CD4-positive, alpha-beta memory T cell (primary cell): ENCODE results near the gene THAP7. TPM values are rescaled to one million over a fixed set of nuclear protein-coding genes. Genes with fewer than 3 reads are reported as not detected.

Experiments used
- CTCF ChIA-PET: fragments of 350-600 bp; sonication (Branson Sonifier 250); formaldehyde crosslinking; loops from one replicate; lab custom pipeline; 2021; ENCODE audit warnings: inconsistent platforms; ENCODE audit not compliant: partially characterized antibody; lab: Charles Lee
- POLR2A ChIA-PET: fragments of 350-600 bp; sonication (Branson Sonifier 250); formaldehyde crosslinking; loops from one replicate; lab custom pipeline; 2021; ENCODE audit not compliant: partially characterized antibody; lab: Charles Lee
- DNase-seq, 5 donors: peaks; one replicate each; pipeline versions ENCODE4 v3.0.0 to v3.0.0-alpha.2; 2020 to 2022; ENCODE audit warnings: mixed read lengths in 1 of 5
- H3K27ac ChIP-seq: one replicate; pipeline ENCODE4 v1.7.0; 2013; ENCODE audit warnings: low read depth, low read length
- H3K27me3 ChIP-seq: 2 replicates; pipeline ENCODE4 v1.7.0; 2013; ENCODE audit warnings: mild to moderate bottlenecking, low read length, moderate library complexity; ENCODE audit not compliant: insufficient read depth
- H3K36me3 ChIP-seq: 2 replicates; pipeline ENCODE4 v1.7.0; 2013; ENCODE audit warnings: mild to moderate bottlenecking, low read length, moderate library complexity; ENCODE audit not compliant: insufficient read depth
- H3K4me1 ChIP-seq: 2 replicates; pipeline ENCODE4 v1.7.0; 2013; ENCODE audit warnings: mild to moderate bottlenecking, low read length, moderate library complexity; ENCODE audit not compliant: insufficient read depth
- H3K4me3 ChIP-seq, 2 donors: one replicate each; pipeline ENCODE4 v1.7.0; 2013; ENCODE audit warnings: low read length in 2 of 2, mild to moderate bottlenecking in 1 of 2
- H3K9me3 ChIP-seq, 2 donors: one replicate each; pipeline ENCODE4 v1.7.0; 2013; ENCODE audit warnings: low read length in 2 of 2, control low read depth in 1 of 2; ENCODE audit not compliant: control insufficient read depth in 1 of 2
- H3K27ac Mint-ChIP-seq, 7 donors: one replicate each; pipeline ENCODE4 v1.8.0; 2020 to 2021; ENCODE audit warnings: mixed read lengths in 7 of 7, mild to moderate bottlenecking in 6 of 7, inconsistent platforms in 3 of 7, moderate library complexity in 3 of 7
- H3K27me3 Mint-ChIP-seq, 2 donors: one replicate each; pipeline ENCODE4 v1.8.0; 2020 to 2021; ENCODE audit warnings: mixed read lengths in 2 of 2
- H3K36me3 Mint-ChIP-seq, 2 donors: one replicate each; pipeline ENCODE4 v1.8.0; 2020 to 2021; ENCODE audit warnings: mixed read lengths in 2 of 2, inconsistent platforms in 1 of 2, mild to moderate bottlenecking in 1 of 2
- H3K4me1 Mint-ChIP-seq, 4 donors: one replicate each; pipeline ENCODE4 v1.8.0; 2020 to 2021; ENCODE audit warnings: mixed read lengths in 4 of 4, mild to moderate bottlenecking in 1 of 4
- H3K4me3 Mint-ChIP-seq, 8 donors: one replicate each; pipeline ENCODE4 v1.8.0; 2020 to 2021; ENCODE audit warnings: mixed read lengths in 8 of 8, mild to moderate bottlenecking in 7 of 8, moderate library complexity in 6 of 8, inconsistent platforms in 3 of 8
- H3K9me3 Mint-ChIP-seq, 8 donors: one replicate each; pipeline ENCODE4 v1.8.0; 2020 to 2021; ENCODE audit warnings: mixed read lengths in 8 of 8, mild to moderate bottlenecking in 5 of 8, inconsistent platforms in 3 of 8, moderate library complexity in 1 of 8
- intact Hi-C: fragments of 100-400 bp; cut with micrococcal nuclease; formaldehyde crosslinking; loops from one replicate; pipeline ENCODE4 v1.15.1; 2023
- polyA plus RNA-seq, 2 donors: library from polyadenylated mRNA; unstranded; fragments of 300-500 nt; fragmentation: Illumina TruSeq; gene quantifications; one replicate each; pipeline ENCODE4 v1.2.3, GENCODE V29; 2021
- total RNA-seq, 2 experiments: library from RNA; stranded (reverse); gene quantifications; one replicate each; pipeline ENCODE4 v1.2.3, GENCODE V29; 2021

Gene THAP7
- total and polyA plus RNA-seq, 4 experiments from 2014 or later: 45.9 to 65.0 (median 53.6) TPM

DNA sequence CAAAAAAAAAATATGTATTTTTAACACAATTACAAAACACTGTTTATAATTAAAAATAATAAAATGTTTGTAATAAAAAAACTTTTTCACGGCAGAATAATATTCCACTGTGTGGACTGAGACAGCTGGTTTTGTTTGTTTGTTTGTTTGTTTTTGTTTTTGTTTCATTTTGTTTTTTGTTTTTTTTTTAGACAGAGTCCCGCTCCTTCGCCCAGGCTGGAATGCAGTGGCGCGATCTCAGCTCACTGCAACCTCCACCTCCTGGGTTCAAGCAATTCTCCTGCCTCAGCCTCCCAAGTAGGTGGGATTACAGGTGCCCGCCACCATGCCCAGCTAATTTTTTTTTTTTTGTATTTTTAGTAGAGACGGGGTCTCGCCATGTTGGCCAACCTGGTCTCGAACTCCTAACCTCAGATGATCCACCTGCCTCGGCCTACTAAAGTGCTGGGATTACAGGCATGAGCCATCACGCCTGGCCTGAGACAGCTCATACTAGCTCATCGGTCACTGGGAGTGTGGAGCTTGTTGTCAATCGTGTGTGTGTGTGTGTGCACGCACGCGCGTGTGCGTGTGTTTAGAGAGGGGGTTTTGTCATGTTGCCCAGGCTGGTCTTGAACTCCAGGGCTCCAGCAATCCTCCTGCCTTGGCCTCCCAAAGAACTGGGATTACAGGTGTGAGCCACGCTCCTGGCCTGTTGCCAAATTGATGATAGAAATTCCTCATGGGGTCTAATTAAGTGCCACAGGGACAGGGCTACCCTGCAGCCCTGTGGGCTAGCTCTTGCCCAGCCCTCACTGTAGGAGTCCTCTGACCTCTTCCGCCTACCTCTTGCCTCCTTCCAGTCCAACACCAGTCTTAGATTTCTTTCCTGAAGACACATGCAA is 42.1 kb downstream of the THAP7 start:
- H3K9me3 ChIP-seq: no peaks in the 10 kb centered on the region
- no peaks in the 10 kb centered on the region for H3K36me3 ChIP-seq
- H3K4me3 Mint-ChIP-seq: no peak overlapping the region
- CTCF ChIA-PET: interaction anchor here (0.8 to 2.2 kb wide), 7 partner anchors 12 to 156 kb away, joined by 3 to 6 read pairs (median 4); partner anchors contain the start of gene LZTR1
- H3K4me1 ChIP-seq: peaks cover 22% of the 10 kb centered on the region
- peaks cover 7% of the 10 kb centered on the region for H3K27me3 ChIP-seq
- no peaks in the 10 kb centered on the region for H3K9me3 Mint-ChIP-seq
- H3K4me1 Mint-ChIP-seq: peaks cover 9 to 29% (median 18%) of the 10 kb centered on the region in 4 donors
- intact Hi-C loops: no loop called here
- DNase-seq: no peak
- H3K27me3 Mint-ChIP-seq: peaks cover 16 to 20% of the 10 kb centered on the region in 2 donors
- no peak overlapping the region for H3K4me3 ChIP-seq
- no peak overlapping the region for H3K27ac Mint-ChIP-seq
- H3K27ac ChIP-seq: no peak overlapping the region
- no peaks in the 10 kb centered on the region for H3K36me3 Mint-ChIP-seq
- POLR2A ChIA-PET: interaction anchor here (0.6 kb wide), 1 partner anchor 43 kb away, joined by 3 read pairs; no protein-coding TSS in a partner anchor

DNA sequence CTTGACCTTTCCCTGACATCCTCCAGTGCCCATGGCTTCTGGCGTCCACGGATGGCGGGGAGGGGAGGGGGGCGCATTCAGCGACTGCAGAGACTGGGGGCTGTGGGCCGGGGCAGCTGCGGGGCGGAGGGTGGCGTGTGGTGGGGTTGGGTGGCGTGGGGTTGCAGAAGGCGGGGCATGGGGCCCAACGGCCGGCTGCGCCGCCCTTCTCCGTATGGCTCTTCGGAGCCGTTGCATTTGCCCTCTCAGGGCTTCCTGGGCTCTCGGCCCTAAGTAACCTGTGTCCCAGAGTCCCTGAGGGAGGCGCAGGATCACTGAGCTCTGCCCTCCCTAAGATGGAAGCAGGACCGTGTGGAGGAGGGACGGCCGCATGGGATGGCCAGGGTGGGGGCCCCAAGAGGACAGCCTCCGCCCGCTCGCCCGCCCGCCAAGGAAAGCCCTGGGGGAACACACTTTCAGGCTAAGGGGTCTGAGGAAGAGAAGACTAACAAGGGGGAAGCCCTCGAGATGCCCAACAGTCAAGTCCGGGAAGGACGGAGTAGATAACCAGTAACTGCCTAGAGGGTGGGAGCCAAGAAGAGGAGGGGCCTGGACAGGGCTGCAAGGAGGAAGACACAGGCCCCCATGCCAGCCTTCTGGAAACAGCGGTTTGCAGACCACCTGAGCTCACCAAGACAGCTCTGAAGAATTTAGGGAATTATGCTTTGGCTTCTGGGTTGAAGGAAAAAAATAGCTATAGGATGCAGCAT is 44.1 kb downstream of the THAP7 start:
- H3K4me3 Mint-ChIP-seq: peak overlapping the region in 7 of 8 donors; percentile 9 to 71 (median 50)
- H3K27me3 ChIP-seq: peaks cover 7% of the 10 kb centered on the region

DNA sequence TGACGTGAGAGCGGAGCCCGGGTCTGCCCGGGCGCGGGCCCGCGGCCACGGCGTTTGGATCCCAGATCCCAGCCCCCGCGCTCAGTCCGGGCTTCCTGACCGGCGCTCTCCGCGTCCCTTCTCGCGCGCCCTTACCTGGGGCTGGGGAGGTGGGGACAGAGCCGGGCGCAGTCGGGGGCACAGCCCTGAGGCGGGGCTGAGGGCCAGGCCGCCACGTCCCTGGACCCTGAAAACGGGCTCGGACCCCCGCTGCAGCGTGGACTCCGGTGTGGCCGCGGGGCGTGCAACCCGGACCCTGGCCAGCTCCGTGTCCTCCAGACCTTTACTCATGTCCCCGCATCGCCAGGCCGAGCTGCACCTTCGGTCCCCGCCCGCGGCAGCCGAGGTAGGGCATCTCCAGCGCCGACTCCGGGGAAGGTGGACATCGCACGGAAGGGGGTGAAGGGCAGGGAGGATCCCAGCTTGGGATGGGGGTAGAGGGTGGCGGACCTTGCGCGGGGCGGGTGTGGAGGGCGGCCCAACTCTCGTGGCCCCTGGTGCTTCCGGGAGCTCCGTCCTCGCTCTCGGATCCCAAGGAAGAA is 44.7 kb downstream of the THAP7 start:
- H3K36me3 Mint-ChIP-seq: peaks cover 19 to 22% of the 10 kb centered on the region in 2 donors
- no peaks in the 10 kb centered on the region for H3K9me3 Mint-ChIP-seq
- H3K4me1 Mint-ChIP-seq: peaks cover 1 to 20% (median 9%) of the 10 kb centered on the region in 4 donors
- no peak for DNase-seq
- Histone ChIP-seq H3K9me3 (no peaks in the 10 kb centered on the region), H3K27ac (no peak overlapping the region), H3K4me3 (peak overlapping the region in 1 of 2 donors; percentile 18), H3K4me1 (peaks cover 13% of the 10 kb centered on the region), H3K27me3 (peaks cover 7% of the 10 kb centered on the region), H3K36me3 (peaks cover 20% of the 10 kb centered on the region)
- ChIA-PET CTCF (interaction anchor here (1.4 to 1.9 kb wide), 2 partner anchors 10 to 25 kb away, joined by 3 to 4 read pairs; partner anchors contain the start of genes AIFM3 and LZTR1), POLR2A (interaction anchor here (1.0 kb wide), 1 partner anchor 44 kb away, joined by 3 read pairs; no protein-coding TSS in a partner anchor)
- peak overlapping the region in 1 of 7 donors; percentile 24 for H3K27ac Mint-ChIP-seq
- peak overlapping the region in 7 of 8 donors; percentile 6 to 71 (median 50) for H3K4me3 Mint-ChIP-seq
- intact Hi-C loops: no loop called here
- H3K27me3 Mint-ChIP-seq: peaks cover 15 to 20% of the 10 kb centered on the region in 2 donors

More for the DNA sequence above, 44.1 kb downstream of the THAP7 start:
- Mint-ChIP-seq H3K36me3 (peaks cover 13 to 16% of the 10 kb centered on the region in 2 donors), H3K27me3 (peaks cover 15 to 20% of the 10 kb centered on the region in 2 donors), H3K4me1 (peaks cover 1 to 16% (median 8%) of the 10 kb centered on the region in 4 donors), H3K27ac (peak overlapping the region in 1 of 7 donors; percentile 24), H3K9me3 (no peaks in the 10 kb centered on the region)
- intact Hi-C loops: no loop called here
- no peak overlapping the region for H3K27ac ChIP-seq
- H3K4me3 ChIP-seq: no peak overlapping the region
- ChIA-PET POLR2A (interaction anchor here (1.3 kb wide), 1 partner anchor 16 kb away, joined by 4 read pairs; no protein-coding TSS in a partner anchor), CTCF (interaction anchor here (1.1 to 1.9 kb wide), 4 partner anchors 9 to 24 kb away, joined by 3 to 4 read pairs (median 3); partner anchors contain the start of genes AIFM3 and LZTR1)
- H3K9me3 ChIP-seq: no peaks in the 10 kb centered on the region
- H3K36me3 ChIP-seq: peaks cover 14% of the 10 kb centered on the region
- H3K4me1 ChIP-seq: peaks cover 13% of the 10 kb centered on the region
- no peak for DNase-seq

DNA sequence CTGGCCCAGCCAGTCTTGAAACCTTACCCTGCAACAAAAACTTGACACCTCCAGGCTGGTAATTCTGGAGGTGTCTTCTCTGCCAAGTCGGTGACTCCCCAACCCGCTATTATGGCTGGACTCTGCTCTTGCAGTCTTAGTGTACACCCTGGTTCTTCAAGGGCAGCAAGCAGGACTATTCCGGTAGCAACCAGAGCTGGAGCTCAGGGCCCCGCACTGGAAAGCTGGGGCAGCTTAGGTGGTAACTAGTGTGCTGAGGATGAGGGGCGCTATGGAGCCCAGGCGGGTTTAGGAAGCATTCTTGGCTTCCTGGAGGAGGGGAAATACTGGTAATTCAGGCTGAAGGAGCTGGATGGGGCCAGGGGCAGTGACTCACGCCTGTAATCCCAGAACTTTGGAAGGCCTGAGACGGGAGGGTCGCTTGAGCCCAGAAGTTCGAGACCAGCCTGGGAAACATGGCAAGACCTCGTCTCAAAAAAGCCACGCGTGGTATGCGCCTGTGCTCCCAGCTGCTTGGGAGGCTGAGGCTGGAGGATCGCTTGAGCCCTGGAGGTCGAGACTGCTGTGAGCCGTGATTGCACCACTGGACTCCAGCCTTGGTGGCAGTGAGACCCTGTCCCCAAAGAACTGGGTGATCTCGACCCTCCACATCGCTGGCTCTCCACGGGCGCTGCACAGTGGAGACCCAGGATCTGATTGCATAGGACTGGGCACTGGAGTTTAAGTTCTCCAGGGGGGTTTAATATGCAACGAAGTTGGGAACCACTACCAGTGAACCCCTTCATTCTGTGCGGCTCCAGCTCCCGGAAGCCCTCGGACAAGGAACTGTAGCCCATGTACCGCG is 45.4 kb downstream of the THAP7 start:
- Histone ChIP-seq H3K4me1 (peaks cover 13% of the 10 kb centered on the region), H3K4me3 (peak overlapping the region in 1 of 2 donors; percentile 18), H3K9me3 (no peaks in the 10 kb centered on the region), H3K36me3 (peaks cover 28% of the 10 kb centered on the region), H3K27me3 (peaks cover 7% of the 10 kb centered on the region), H3K27ac (no peak overlapping the region)
- Mint-ChIP-seq H3K27me3 (peaks cover 12 to 17% of the 10 kb centered on the region in 2 donors), H3K27ac (no peak overlapping the region), H3K9me3 (no peaks in the 10 kb centered on the region), H3K4me1 (peaks cover 0 to 15% (median 6%) of the 10 kb centered on the region in 4 donors), H3K4me3 (peak overlapping the region in 6 of 8 donors; percentile 31 to 69 (median 48)), H3K36me3 (peaks cover 22 to 30% of the 10 kb centered on the region in 2 donors)
- ChIA-PET POLR2A (interaction anchor here (1.0 kb wide), 1 partner anchor 44 kb away, joined by 3 read pairs; no protein-coding TSS in a partner anchor), CTCF (no interaction called here)
- no peak for DNase-seq
- intact Hi-C loops: no loop called here

DNA sequence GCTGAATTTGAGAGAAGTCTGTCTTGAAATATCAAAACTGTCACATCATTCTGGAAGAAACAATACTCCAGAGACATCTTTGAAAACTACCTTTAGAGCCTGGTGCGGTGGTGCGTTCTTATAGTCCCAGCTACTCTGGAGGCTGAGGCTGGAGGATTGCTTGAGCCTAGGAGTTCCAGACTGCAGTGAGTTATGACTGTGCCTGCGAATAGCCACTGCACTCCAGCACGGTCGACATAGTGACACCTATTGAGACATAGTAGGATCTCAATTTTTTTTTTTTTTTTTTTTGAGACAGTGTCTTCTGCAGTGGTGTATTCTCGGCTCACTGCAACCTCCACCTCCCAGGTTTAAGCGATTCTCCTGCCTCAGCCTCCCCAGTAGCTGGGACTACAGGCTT is 46.4 kb downstream of the THAP7 start:
- POLR2A ChIA-PET: no interaction called here
- peaks cover 12 to 16% of the 10 kb centered on the region in 2 donors for H3K27me3 Mint-ChIP-seq
- Histone ChIP-seq H3K36me3 (peaks cover 37% of the 10 kb centered on the region), H3K4me3 (no peak overlapping the region), H3K27me3 (peaks cover 7% of the 10 kb centered on the region), H3K4me1 (peaks cover 13% of the 10 kb centered on the region), H3K9me3 (no peaks in the 10 kb centered on the region), H3K27ac (no peak overlapping the region)
- H3K9me3 Mint-ChIP-seq: no peaks in the 10 kb centered on the region
- no peak overlapping the region for H3K27ac Mint-ChIP-seq
- intact Hi-C loops: no loop called here
- peaks cover 27 to 39% of the 10 kb centered on the region in 2 donors for H3K36me3 Mint-ChIP-seq
- peaks cover 0 to 15% (median 5%) of the 10 kb centered on the region in 4 donors for H3K4me1 Mint-ChIP-seq
- H3K4me3 Mint-ChIP-seq: no peak overlapping the region
- DNase-seq: no peak
- CTCF ChIA-PET: no interaction called here
